Calu3 (cell line): ENCODE results near the gene UXS1. TPM values are rescaled to one million over a fixed set of nuclear protein-coding genes. Genes with fewer than 3 reads are reported as not detected.

ENCODE experiments used
- BruUV-seq: library from RNA; stranded (reverse); fragments of 400-500 nt; replicated peaks from 2 replicates; lab custom pipeline; 2021; lab: Mats Ljungman, UMichigan
- CTCF ChIA-PET: fragments of 300-600 bp; sonication (Branson Sonifier 250); formaldehyde crosslinking; loops from one replicate; lab custom pipeline; 2022; ENCODE audit warnings: antibody characterized with exemption; lab: Charles Lee
- DNase-seq: peaks from one replicate; pipeline ENCODE4 v3.0.0; 2022
- H3K27ac Mint-ChIP-seq: one replicate; pipeline ENCODE4 v1.8.0; 2022; ENCODE audit warnings: mixed read lengths; ENCODE audit not compliant: unreplicated experiment
- H3K27me3 Mint-ChIP-seq: one replicate; pipeline ENCODE4 v1.8.0; 2022; ENCODE audit warnings: mixed read lengths; ENCODE audit not compliant: unreplicated experiment
- H3K36me3 Mint-ChIP-seq: one replicate; pipeline ENCODE4 v1.8.0; 2022; ENCODE audit warnings: mild to moderate bottlenecking, moderate library complexity, mixed read lengths; ENCODE audit not compliant: insufficient read depth, unreplicated experiment
- H3K4me1 Mint-ChIP-seq: one replicate; pipeline ENCODE4 v1.8.0; 2022; ENCODE audit warnings: mild to moderate bottlenecking, low read depth, mixed read lengths; ENCODE audit not compliant: unreplicated experiment
- H3K4me3 Mint-ChIP-seq: one replicate; pipeline ENCODE4 v1.8.0; 2022; ENCODE audit warnings: mild to moderate bottlenecking, low read depth, moderate library complexity, mixed read lengths; ENCODE audit not compliant: unreplicated experiment
- H3K9me3 Mint-ChIP-seq: one replicate; pipeline ENCODE4 v1.8.0; 2022; ENCODE audit warnings: low read depth, mixed read lengths; ENCODE audit not compliant: unreplicated experiment
- CTCF ChIP-seq: fragments of 200-600 bp; IDR thresholded peaks from one replicate; pipeline ENCODE4 v1.8.0; 2022; ENCODE audit warnings: antibody characterized with exemption; ENCODE audit not compliant: unreplicated experiment
- intact Hi-C: fragments of 100-400 bp; cut with micrococcal nuclease; formaldehyde crosslinking; loops from one replicate; pipeline ENCODE4 v1.10.0; 2022; ENCODE audit not compliant: unreplicated experiment
- total RNA-seq: library from RNA; stranded (reverse); gene quantifications from 2 replicates; pipeline ENCODE4 v1.2.3, GENCODE V29; 2022

UXS1 gene
- total RNA-seq, 1 experiment from 2014 or later: 87.7 TPM

DNA sequence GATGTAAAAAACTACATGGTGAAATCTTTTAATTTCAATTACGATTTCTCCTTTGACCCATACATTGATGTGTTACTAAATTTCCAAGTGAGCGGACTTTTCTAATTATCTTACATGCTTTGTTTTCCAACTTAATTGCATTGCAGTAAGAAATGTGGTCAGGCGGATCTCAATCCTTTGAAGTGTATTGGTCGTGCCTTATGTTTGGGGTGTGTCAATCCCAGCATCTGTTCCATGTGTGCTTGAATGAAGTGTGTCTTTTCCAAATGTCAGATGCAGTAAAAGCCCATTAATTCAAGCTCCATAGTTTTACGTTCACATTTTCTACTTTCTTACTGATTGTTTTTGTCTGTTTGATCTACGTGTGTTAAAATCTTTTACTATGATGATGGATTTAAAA lies 113.1 kb downstream of the UXS1 start:
- H3K27me3 Mint-ChIP-seq: no peaks in the 10 kb centered on the region
- no peak for DNase-seq
- H3K9me3 Mint-ChIP-seq: no peaks in the 10 kb centered on the region
- intact Hi-C loops: loop anchor here (10.0 kb wide), 2 partner anchors 156 to 506 kb away; no protein-coding TSS in a partner anchor
- H3K4me3 Mint-ChIP-seq: no peak overlapping the region
- BruUV-seq: no TSS peak
- CTCF ChIA-PET: no interaction called here
- H3K4me1 Mint-ChIP-seq: no peaks in the 10 kb centered on the region
- no peak overlapping the region for H3K27ac Mint-ChIP-seq
- no peaks in the 10 kb centered on the region for H3K36me3 Mint-ChIP-seq
- TF ChIP-seq CTCF: no peak

DNA sequence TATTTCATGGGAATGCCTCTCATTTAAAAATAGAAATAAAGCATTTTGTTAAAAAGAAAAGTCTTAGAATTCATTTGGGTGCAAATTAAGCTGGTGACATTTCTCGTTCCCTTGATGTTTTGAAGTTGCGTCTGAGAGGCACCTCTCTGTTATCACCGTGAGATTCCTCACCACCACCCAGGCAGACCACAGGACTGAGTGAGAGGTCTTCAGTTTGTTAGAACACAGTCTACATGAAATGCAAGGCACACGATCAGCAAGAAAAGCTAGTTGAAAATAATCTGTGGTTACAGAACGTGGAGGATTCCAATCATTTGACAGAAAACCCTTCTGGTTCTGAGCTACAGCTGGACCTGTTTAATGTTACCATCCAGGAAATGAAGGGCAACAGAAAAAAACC lies 116.0 kb downstream of the UXS1 start:
- no peak for TF ChIP-seq CTCF
- H3K27me3 Mint-ChIP-seq: no peaks in the 10 kb centered on the region
- no peak for DNase-seq
- H3K4me1 Mint-ChIP-seq: no peaks in the 10 kb centered on the region
- intact Hi-C loops: no loop called here
- no peaks in the 10 kb centered on the region for H3K9me3 Mint-ChIP-seq
- H3K27ac Mint-ChIP-seq: no peak overlapping the region
- H3K36me3 Mint-ChIP-seq: no peaks in the 10 kb centered on the region
- no TSS peak for BruUV-seq
- H3K4me3 Mint-ChIP-seq: no peak overlapping the region
- CTCF ChIA-PET: no interaction called here

GRCh38 chr2:106076941-106077340 lies 117.2 kb downstream of the UXS1 start:
- H3K27ac Mint-ChIP-seq: no peak overlapping the region
- H3K27me3 Mint-ChIP-seq: no peaks in the 10 kb centered on the region
- TF ChIP-seq CTCF: no peak
- no peak for DNase-seq
- CTCF ChIA-PET: no interaction called here
- intact Hi-C loops: no loop called here
- no peak overlapping the region for H3K4me3 Mint-ChIP-seq
- no peaks in the 10 kb centered on the region for H3K4me1 Mint-ChIP-seq
- no peaks in the 10 kb centered on the region for H3K36me3 Mint-ChIP-seq
- no TSS peak for BruUV-seq
- H3K9me3 Mint-ChIP-seq: no peaks in the 10 kb centered on the region

DNA sequence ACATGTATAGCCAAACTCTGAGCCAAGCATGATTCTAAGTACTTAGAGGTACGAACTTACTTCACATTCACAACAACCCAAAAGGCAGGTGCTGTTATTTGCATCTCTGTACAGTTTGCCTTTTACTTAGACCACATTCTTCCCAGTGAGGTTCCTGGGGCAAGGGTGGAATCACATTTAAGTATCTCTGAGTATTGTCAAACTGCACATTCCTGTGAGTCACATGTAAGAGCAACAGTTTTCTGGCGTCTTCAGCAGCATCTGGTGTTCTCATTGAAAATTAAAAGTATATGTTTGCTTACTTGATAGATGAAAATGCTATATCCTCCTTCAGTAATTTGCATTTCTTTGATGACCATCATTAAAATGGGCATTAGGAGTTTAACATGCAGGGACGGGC lies 119.1 kb downstream of the UXS1 start:
- H3K9me3 Mint-ChIP-seq: no peaks in the 10 kb centered on the region
- intact Hi-C loops: no loop called here
- BruUV-seq: no TSS peak
- CTCF ChIA-PET: no interaction called here
- no peaks in the 10 kb centered on the region for H3K4me1 Mint-ChIP-seq
- H3K27ac Mint-ChIP-seq: no peak overlapping the region
- H3K36me3 Mint-ChIP-seq: no peaks in the 10 kb centered on the region
- no peak for TF ChIP-seq CTCF
- no peak for DNase-seq
- H3K27me3 Mint-ChIP-seq: no peaks in the 10 kb centered on the region
- no peak overlapping the region for H3K4me3 Mint-ChIP-seq
